HepG2 (cell line): Measurements from ENCODE around the gene CEP57L1. TPM values are rescaled to one million over a fixed set of nuclear protein-coding genes. Genes with fewer than 3 reads are reported as not detected.
A peak's percentile ranks its signal among the peaks of the same experiment; 100 is the strongest.

ENCODE experiments used
- ARID3A ChIP-seq: IDR thresholded peaks from 2 replicates; pipeline ENCODE4 v1.6.1; 2012; ENCODE audit warnings: low read depth, low read length, improper control_type of control experiment
- CEBPB ChIP-seq: IDR thresholded peaks from 2 replicates; pipeline ENCODE4 v1.6.1; 2011; ENCODE audit warnings: low read depth, low read length, improper control_type of control experiment, borderline replicate concordance
- CEBPG ChIP-seq: IDR thresholded peaks from 2 replicates; pipeline ENCODE4 v1.6.1; 2016
- GATAD2A ChIP-seq: IDR thresholded peaks from 2 replicates; pipeline ENCODE4 v1.6.1; 2016
- HMGXB3 ChIP-seq: sonication (generic); formaldehyde crosslinking; IDR thresholded peaks from 2 replicates; pipeline ENCODE4 v1.4.0; 2020; ENCODE audit warnings: missing genetic modification reagents, borderline replicate concordance
- HNF4A ChIP-seq: sonication (generic); formaldehyde crosslinking; IDR thresholded peaks from 2 replicates; pipeline ENCODE4 v1.4.0; 2020; ENCODE audit warnings: missing genetic modification reagents
- NCOR1 ChIP-seq: fragments of 200-600 bp; sonication (generic); IDR thresholded peaks from 2 replicates; pipeline ENCODE4 v1.7.0; 2017; ENCODE audit warnings: antibody characterized with exemption, low read length, borderline replicate concordance
- REL ChIP-seq: sonication (generic); formaldehyde crosslinking; conservative IDR thresholded peaks from 2 replicates; pipeline ENCODE4 v1.8.0; 2022; ENCODE audit warnings: mild to moderate bottlenecking, missing genetic modification reagents, moderate library complexity
- TGIF2 ChIP-seq: IDR thresholded peaks from 2 replicates; pipeline ENCODE4 v1.6.1; 2016; ENCODE audit warnings: control low read depth, missing compliant biosample characterization
- polyA plus RNA-seq, 8 experiments: library from polyadenylated mRNA; depleted of rRNA in 3 of 8; stranded (reverse) in 7 of 8; unstranded in 1 of 8; fragments of >200 nt; fragmentation: Illumina TruSeq in 4 of 8; extraction: Trizol in 4 of 8; gene quantifications; 2 replicates each; pipeline versions ENCODE4 v1.2.1 to v1.2.3, GENCODE V29; 2011 to 2016; ENCODE audit warnings: low read depth in 4 of 8, missing spikeins in 1 of 8, mixed read lengths in 1 of 8; ENCODE audit not compliant: insufficient read depth in 1 of 8
- total RNA-seq, 5 experiments: library from RNA; depleted of rRNA; stranded (reverse); fragments of >200 nt; fragmentation: Illumina TruSeq; extraction: Trizol; gene quantifications; 2 replicates each; pipeline ENCODE4 v1.2.3, GENCODE V29; 2016; ENCODE audit warnings: low read depth in 1 of 5
- TF ChIP-seq, protein P1 (sequence below): sonication (generic); formaldehyde crosslinking; IDR thresholded peaks from 2 replicates; pipeline ENCODE4 v1.4.0; 2020; ENCODE audit warnings: mild to moderate bottlenecking, missing genetic modification reagents

CEP57L1 gene
- total and polyA plus RNA-seq, 2 of the 13 experiments (the other 11 are each of a cell fraction or from before 2014, with no cell fraction given) = 7.7 to 15.5 TPM

- TF ChIP-seq TGIF2 (no peak), CEBPG (CRISPR knock-in tag) (peak; percentile 55), NCOR1 (no peak), ARID3A (peak; percentile 12; the same call in 1 of the 2 replicates), HNF4A (CRISPR knock-in tag) (no peak), GATAD2A (CRISPR knock-in tag) (0 out of 2 replicates have a peak, but pooled peaks have one; percentile 14), REL (CRISPR knock-in tag) (no peak), HMGXB3 (no peak), CEBPB (peak; percentile 71)
- TF ChIP-seq, protein P1, sequence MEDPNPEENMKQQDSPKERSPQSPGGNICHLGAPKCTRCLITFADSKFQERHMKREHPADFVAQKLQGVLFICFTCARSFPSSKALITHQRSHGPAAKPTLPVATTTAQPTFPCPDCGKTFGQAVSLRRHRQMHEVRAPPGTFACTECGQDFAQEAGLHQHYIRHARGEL = no peak
Measured at GRCh38 chr6:109059153-109059552, 36.2 kb upstream of the CEP57L1 start (continued).
